WTC11 (cell line): ENCODE measurements around the gene WNT5A. TPM values are rescaled to one million over a fixed set of nuclear protein-coding genes. Genes with fewer than 3 reads are reported as not detected.

Experiments used
- ATAC-seq: fragments of 200-7000 bp; cut with Tn5 transposase; 2 replicates; pipeline ENCODE4 v1.10.0; 2021; ENCODE audit warnings: mild to moderate bottlenecking, moderate library complexity
- CTCF ChIA-PET: fragments of 300-600 bp; sonication (Branson Sonifier 250); formaldehyde crosslinking; loops from one replicate; lab custom pipeline; 2021; ENCODE audit warnings: antibody characterized with exemption; lab: Charles Lee
- POLR2A ChIA-PET: fragments of 350-600 bp; sonication (Branson Sonifier 250); formaldehyde crosslinking; loops from one replicate; lab custom pipeline; 2021; ENCODE audit warnings: antibody characterized with exemption; lab: Charles Lee
- DNase-seq: peaks from one replicate; pipeline ENCODE4 v3.0.0; 2021; ENCODE audit warnings: low spot score
- H3K27ac Mint-ChIP-seq: 2 replicates; pipeline ENCODE4 v1.8.0; 2021; ENCODE audit warnings: mixed read lengths
- H3K27me3 Mint-ChIP-seq: 2 replicates; pipeline ENCODE4 v1.8.0; 2021; ENCODE audit warnings: low read depth, mild to moderate bottlenecking, moderate library complexity, mixed read lengths
- H3K36me3 Mint-ChIP-seq: 2 replicates; pipeline ENCODE4 v1.8.0; 2021; ENCODE audit warnings: mixed read lengths
- H3K4me1 Mint-ChIP-seq: 2 replicates; pipeline ENCODE4 v1.8.0; 2022; ENCODE audit warnings: mixed read lengths
- H3K4me3 Mint-ChIP-seq: 2 replicates; pipeline ENCODE4 v1.8.0; 2021; ENCODE audit warnings: mild to moderate bottlenecking, moderate library complexity, mixed read lengths
- H3K9me3 Mint-ChIP-seq: 2 replicates; pipeline ENCODE4 v1.8.0; 2021; ENCODE audit warnings: mixed read lengths
- FOXK1 ChIP-seq: sonication (generic); formaldehyde crosslinking; IDR thresholded peaks from 2 replicates; pipeline ENCODE4 v1.8.0; 2022; ENCODE audit warnings: mild to moderate bottlenecking, moderate library complexity, missing genetic modification reagents
- GRHL2 ChIP-seq: fragments of 250-450 bp; sonication (Bioruptor Pico); IDR thresholded peaks from 2 replicates; pipeline ENCODE4 v1.8.0; 2022; ENCODE audit warnings: mild to moderate bottlenecking, moderate library complexity; ENCODE audit not compliant: insufficient replicate concordance, severe bottlenecking
- KAT7 ChIP-seq: sonication (generic); formaldehyde crosslinking; IDR thresholded peaks from 2 replicates; pipeline ENCODE4 v1.8.1; 2023; ENCODE audit warnings: missing genetic modification reagents, mild to moderate bottlenecking, borderline replicate concordance
- MYBL2 ChIP-seq: sonication (generic); formaldehyde crosslinking; IDR thresholded peaks from 2 replicates; pipeline ENCODE4 v1.8.1; 2023; ENCODE audit warnings: mild to moderate bottlenecking, moderate library complexity, missing genetic modification reagents
- NFATC4 ChIP-seq: fragments of 250-450 bp; sonication (Bioruptor Pico); IDR thresholded peaks from 2 replicates; pipeline ENCODE4 v1.9.0; 2021; ENCODE audit warnings: mild to moderate bottlenecking
- NR1H2 ChIP-seq: sonication (generic); formaldehyde crosslinking; IDR thresholded peaks from 2 replicates; pipeline ENCODE4 v1.9.0; 2021; ENCODE audit warnings: mild to moderate bottlenecking, moderate library complexity, missing genetic modification reagents
- total RNA-seq: library from RNA; stranded (reverse); gene quantifications from 3 replicates; pipeline ENCODE4 v1.2.3, GENCODE V29; 2021
- TF ChIP-seq, protein P1 (sequence below): sonication (generic); formaldehyde crosslinking; IDR thresholded peaks from 2 replicates; pipeline ENCODE4 v1.8.1; 2023; ENCODE audit warnings: mild to moderate bottlenecking, missing genetic modification reagents, borderline replicate concordance
- TF ChIP-seq, protein P2 (sequence below): sonication (generic); formaldehyde crosslinking; IDR thresholded peaks from 2 replicates; pipeline ENCODE4 v1.8.0; 2022; ENCODE audit warnings: mild to moderate bottlenecking, missing genetic modification reagents
- TF ChIP-seq, protein P3 (sequence below): sonication (generic); formaldehyde crosslinking; conservative IDR thresholded peaks from 2 replicates; pipeline ENCODE4 v1.8.1; 2022; ENCODE audit warnings: mild to moderate bottlenecking, missing genetic modification reagents
- TF ChIP-seq, protein P4 (sequence below): fragments of 250-450 bp; sonication (Bioruptor Pico); conservative IDR thresholded peaks from 2 replicates; pipeline ENCODE4 v1.9.0; 2021; ENCODE audit warnings: mild to moderate bottlenecking
- TF ChIP-seq, protein P5 (sequence below): fragments of 200-600 bp; IDR thresholded peaks from 2 replicates; pipeline ENCODE4 v1.8.0; 2022; ENCODE audit warnings: antibody characterized with exemption
- TF ChIP-seq, protein P6 (sequence below): sonication (generic); formaldehyde crosslinking; IDR thresholded peaks from 2 replicates; pipeline ENCODE4 v1.8.0; 2023; ENCODE audit warnings: mild to moderate bottlenecking, missing genetic modification reagents
- TF ChIP-seq, protein P7 (sequence below): sonication (generic); formaldehyde crosslinking; IDR thresholded peaks from 2 replicates; pipeline ENCODE4 v1.8.0; 2022; ENCODE audit warnings: mild to moderate bottlenecking, missing genetic modification reagents
- TF ChIP-seq, protein P8 (sequence below): sonication (generic); formaldehyde crosslinking; IDR thresholded peaks from 2 replicates; pipeline ENCODE4 v1.8.1; 2023; ENCODE audit warnings: mild to moderate bottlenecking, missing genetic modification reagents, moderate library complexity

WNT5A gene
- total RNA-seq, 1 experiment from 2014 or later: 10.6 TPM

DNA sequence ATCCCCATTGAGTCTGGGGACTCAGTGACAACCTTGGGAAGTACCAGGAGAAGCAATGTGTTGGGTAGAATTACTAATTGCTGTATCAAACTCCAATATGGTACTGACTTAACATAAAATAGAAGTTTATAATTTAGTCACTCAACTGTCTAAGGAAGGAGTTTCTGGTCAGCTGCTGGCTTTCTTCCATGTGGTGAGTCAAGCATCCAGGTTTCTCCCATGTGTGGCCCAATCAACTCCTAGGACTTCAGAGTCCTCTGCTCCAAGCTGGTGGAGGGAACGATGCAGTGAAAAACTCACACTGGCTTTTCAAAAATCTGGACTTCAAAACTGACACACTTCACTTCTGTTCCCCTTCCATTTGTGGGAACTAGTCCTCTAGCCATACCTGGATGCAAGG lies 25.2 kb downstream of the WNT5A start (continued):
- TF ChIP-seq, protein P1, sequence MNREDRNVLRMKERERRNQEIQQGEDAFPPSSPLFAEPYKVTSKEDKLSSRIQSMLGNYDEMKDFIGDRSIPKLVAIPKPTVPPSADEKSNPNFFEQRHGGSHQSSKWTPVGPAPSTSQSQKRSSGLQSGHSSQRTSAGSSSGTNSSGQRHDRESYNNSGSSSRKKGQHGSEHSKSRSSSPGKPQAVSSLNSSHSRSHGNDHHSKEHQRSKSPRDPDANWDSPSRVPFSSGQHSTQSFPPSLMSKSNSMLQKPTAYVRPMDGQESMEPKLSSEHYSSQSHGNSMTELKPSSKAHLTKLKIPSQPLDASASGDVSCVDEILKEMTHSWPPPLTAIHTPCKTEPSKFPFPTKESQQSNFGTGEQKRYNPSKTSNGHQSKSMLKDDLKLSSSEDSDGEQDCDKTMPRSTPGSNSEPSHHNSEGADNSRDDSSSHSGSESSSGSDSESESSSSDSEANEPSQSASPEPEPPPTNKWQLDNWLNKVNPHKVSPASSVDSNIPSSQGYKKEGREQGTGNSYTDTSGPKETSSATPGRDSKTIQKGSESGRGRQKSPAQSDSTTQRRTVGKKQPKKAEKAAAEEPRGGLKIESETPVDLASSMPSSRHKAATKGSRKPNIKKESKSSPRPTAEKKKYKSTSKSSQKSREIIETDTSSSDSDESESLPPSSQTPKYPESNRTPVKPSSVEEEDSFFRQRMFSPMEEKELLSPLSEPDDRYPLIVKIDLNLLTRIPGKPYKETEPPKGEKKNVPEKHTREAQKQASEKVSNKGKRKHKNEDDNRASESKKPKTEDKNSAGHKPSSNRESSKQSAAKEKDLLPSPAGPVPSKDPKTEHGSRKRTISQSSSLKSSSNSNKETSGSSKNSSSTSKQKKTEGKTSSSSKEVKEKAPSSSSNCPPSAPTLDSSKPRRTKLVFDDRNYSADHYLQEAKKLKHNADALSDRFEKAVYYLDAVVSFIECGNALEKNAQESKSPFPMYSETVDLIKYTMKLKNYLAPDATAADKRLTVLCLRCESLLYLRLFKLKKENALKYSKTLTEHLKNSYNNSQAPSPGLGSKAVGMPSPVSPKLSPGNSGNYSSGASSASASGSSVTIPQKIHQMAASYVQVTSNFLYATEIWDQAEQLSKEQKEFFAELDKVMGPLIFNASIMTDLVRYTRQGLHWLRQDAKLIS: no peak
- TF ChIP-seq, protein P2, sequence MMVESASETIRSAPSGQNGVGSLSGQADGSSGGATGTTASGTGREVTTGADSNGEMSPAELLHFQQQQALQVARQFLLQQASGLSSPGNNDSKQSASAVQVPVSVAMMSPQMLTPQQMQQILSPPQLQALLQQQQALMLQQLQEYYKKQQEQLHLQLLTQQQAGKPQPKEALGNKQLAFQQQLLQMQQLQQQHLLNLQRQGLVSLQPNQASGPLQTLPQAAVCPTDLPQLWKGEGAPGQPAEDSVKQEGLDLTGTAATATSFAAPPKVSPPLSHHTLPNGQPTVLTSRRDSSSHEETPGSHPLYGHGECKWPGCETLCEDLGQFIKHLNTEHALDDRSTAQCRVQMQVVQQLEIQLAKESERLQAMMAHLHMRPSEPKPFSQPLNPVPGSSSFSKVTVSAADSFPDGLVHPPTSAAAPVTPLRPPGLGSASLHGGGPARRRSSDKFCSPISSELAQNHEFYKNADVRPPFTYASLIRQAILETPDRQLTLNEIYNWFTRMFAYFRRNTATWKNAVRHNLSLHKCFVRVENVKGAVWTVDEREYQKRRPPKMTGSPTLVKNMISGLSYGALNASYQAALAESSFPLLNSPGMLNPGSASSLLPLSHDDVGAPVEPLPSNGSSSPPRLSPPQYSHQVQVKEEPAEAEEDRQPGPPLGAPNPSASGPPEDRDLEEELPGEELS (CRISPR knock-in tag): no peak

DNA sequence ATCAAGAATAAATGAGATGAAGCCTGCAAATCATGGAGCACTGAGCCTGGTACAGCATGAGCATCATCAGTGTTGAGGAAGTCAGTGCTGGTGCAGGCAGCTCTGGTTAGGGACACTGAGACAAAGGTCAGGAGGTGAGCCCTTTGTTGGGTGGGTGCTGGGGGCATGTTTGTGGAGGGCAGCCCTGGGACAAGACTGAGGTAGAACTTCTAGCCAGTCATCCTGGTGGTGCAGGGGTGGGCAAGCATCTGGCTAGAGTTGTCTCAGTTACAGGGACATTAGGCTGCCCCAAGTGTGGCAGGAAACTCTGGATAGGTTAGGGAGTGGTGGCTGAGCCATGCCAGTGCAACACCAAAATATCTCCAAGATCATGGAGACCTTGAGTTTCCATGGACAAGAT lies 27.3 kb downstream of the WNT5A start:
- Mint-ChIP-seq H3K4me3 (no peak overlapping the region), H3K27ac (no peak overlapping the region), H3K27me3 (no peaks in the 10 kb centered on the region; the same call in 1 of the 2 replicates), H3K4me1 (peaks cover 6% of the 10 kb centered on the region; the same call in 1 of the 2 replicates), H3K9me3 (no peaks in the 10 kb centered on the region), H3K36me3 (no peaks in the 10 kb centered on the region)
- DNase-seq: no peak
- CTCF ChIA-PET: no interaction called here
- no peak for ATAC-seq
- POLR2A ChIA-PET: no interaction called here
- TF ChIP-seq, protein P3, sequence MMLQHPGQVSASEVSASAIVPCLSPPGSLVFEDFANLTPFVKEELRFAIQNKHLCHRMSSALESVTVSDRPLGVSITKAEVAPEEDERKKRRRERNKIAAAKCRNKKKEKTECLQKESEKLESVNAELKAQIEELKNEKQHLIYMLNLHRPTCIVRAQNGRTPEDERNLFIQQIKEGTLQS (CRISPR knock-in tag): no peak
- TF ChIP-seq, protein P4, sequence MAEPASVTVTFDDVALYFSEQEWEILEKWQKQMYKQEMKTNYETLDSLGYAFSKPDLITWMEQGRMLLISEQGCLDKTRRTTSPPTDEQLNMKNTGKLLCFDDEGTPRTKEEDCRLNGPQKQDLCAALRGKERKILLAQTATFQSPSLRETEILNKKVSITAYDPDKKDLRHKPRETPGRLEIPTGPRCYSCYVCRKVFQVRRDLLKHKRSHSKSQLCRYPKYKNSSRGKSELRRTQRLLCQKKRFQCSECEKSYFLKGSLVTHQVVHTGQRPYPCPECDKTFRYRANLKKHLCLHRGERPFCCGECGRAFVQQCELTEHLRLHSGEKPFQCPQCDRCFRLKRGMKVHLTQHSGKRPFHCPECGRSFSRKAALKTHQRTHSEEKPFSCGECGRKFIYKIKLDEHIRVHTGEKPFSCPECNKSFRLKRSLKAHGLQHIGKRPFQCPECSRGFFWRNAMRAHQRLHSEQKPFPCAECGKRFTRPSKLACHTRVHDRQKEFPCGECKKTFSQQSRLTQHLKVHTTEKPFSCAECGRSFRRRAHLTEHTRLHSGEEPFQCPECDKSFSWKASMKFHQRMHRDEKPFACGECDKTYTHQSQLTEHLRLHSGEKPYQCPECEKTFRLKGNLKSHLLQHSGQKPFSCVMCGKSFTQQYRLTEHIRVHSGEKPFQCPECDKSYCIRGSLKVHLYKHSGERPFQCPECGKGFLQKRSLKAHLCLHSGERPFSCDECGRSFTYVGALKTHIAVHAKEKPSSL: no peak
- TF ChIP-seq, protein P5, sequence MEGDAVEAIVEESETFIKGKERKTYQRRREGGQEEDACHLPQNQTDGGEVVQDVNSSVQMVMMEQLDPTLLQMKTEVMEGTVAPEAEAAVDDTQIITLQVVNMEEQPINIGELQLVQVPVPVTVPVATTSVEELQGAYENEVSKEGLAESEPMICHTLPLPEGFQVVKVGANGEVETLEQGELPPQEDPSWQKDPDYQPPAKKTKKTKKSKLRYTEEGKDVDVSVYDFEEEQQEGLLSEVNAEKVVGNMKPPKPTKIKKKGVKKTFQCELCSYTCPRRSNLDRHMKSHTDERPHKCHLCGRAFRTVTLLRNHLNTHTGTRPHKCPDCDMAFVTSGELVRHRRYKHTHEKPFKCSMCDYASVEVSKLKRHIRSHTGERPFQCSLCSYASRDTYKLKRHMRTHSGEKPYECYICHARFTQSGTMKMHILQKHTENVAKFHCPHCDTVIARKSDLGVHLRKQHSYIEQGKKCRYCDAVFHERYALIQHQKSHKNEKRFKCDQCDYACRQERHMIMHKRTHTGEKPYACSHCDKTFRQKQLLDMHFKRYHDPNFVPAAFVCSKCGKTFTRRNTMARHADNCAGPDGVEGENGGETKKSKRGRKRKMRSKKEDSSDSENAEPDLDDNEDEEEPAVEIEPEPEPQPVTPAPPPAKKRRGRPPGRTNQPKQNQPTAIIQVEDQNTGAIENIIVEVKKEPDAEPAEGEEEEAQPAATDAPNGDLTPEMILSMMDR: no peak
- TF ChIP-seq MYBL2 (CRISPR knock-in tag): no peak
- no peak for TF ChIP-seq KAT7
- TF ChIP-seq NR1H2 (CRISPR knock-in tag): no peak
- TF ChIP-seq, protein P6, sequence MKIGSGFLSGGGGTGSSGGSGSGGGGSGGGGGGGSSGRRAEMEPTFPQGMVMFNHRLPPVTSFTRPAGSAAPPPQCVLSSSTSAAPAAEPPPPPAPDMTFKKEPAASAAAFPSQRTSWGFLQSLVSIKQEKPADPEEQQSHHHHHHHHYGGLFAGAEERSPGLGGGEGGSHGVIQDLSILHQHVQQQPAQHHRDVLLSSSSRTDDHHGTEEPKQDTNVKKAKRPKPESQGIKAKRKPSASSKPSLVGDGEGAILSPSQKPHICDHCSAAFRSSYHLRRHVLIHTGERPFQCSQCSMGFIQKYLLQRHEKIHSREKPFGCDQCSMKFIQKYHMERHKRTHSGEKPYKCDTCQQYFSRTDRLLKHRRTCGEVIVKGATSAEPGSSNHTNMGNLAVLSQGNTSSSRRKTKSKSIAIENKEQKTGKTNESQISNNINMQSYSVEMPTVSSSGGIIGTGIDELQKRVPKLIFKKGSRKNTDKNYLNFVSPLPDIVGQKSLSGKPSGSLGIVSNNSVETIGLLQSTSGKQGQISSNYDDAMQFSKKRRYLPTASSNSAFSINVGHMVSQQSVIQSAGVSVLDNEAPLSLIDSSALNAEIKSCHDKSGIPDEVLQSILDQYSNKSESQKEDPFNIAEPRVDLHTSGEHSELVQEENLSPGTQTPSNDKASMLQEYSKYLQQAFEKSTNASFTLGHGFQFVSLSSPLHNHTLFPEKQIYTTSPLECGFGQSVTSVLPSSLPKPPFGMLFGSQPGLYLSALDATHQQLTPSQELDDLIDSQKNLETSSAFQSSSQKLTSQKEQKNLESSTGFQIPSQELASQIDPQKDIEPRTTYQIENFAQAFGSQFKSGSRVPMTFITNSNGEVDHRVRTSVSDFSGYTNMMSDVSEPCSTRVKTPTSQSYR (CRISPR knock-in tag): no peak
- no peak for TF ChIP-seq NFATC4
- TF ChIP-seq, protein P7, sequence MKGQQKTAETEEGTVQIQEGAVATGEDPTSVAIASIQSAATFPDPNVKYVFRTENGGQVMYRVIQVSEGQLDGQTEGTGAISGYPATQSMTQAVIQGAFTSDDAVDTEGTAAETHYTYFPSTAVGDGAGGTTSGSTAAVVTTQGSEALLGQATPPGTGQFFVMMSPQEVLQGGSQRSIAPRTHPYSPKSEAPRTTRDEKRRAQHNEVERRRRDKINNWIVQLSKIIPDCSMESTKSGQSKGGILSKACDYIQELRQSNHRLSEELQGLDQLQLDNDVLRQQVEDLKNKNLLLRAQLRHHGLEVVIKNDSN: no peak
- no peak for TF ChIP-seq GRHL2 (CRISPR knock-in tag)
- TF ChIP-seq FOXK1 (CRISPR knock-in tag): no peak
- TF ChIP-seq, protein P2 (CRISPR knock-in tag): no peak
- TF ChIP-seq, protein P8, sequence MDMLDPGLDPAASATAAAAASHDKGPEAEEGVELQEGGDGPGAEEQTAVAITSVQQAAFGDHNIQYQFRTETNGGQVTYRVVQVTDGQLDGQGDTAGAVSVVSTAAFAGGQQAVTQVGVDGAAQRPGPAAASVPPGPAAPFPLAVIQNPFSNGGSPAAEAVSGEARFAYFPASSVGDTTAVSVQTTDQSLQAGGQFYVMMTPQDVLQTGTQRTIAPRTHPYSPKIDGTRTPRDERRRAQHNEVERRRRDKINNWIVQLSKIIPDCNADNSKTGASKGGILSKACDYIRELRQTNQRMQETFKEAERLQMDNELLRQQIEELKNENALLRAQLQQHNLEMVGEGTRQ (CRISPR knock-in tag): no peak
